GM18873 (cell line): ENCODE data around the gene UACA.

Source experiments
- ATAC-seq: cut with Tn5 transposase; IDR thresholded peaks from one replicate; pipeline ENCODE4 v1.9.1; 2021; ENCODE audit warnings: mild to moderate bottlenecking, moderate library complexity, moderate number of reproducible peaks; ENCODE audit not compliant: unreplicated experiment, low FRiP score

Gene UACA

DNA sequence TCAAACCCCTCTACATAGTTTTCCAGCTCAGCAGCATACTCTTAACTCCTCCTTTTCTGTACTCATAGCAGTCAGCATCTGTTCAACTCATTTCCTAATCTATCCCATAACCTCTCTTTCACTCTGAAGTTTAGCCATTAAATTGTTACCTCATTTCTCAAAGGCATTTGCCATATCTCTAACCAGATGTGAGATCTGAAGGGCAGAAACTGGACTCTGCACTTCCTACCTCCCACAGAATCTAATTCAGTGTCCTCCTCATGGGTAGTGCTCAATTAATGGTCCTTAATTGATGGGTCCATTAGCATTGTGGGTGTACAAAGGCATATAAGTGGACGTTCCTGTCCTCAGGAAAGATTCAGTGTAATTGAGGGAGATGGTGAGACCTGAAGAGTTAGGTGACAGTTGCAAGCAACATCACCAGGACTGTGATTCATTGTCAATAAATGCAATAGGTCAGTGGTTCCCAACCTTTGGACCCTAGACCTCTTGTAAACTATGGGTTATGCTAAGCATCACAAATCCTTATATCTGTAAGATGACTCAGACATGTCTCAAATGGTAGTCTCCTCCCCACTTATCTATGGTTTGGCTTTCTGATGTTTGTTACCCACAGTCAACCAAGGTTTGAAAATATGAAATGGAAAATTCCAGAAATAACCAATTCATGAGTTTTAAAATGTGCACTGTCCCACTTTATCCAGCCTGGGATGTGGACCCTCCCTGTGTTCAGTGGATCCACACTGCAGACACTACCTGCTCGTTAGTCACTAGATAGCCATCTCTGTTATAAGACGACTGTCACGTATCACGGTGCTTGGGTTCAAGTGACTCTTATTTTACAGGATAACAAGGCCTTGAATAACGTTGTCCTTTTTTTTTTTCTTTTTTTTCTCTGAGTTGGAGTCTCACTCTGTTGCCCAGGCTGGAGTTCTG lies 25.0 kb upstream of the UACA start:
- ATAC-seq = no peak

DNA sequence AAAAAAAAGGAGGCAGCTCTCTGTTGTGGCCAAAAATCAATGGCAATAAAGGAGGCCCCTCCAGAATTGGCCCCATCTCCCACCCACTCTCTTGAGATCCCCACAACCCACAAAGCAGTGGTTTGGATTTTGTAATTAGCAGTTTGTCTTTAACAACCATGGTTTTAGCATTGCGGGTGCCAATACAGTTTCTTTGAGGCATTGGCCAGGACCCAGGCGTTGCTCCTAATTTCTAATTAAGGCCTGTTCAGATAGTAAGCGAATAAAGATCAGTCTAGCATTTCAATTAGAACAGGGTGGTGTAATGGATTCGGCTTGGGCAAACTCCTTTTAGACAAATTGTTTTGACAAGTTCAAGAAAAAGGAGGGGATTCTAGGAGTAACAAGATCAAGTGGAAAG lies 23.6 kb upstream of the UACA start:
- ATAC-seq = no peak

DNA sequence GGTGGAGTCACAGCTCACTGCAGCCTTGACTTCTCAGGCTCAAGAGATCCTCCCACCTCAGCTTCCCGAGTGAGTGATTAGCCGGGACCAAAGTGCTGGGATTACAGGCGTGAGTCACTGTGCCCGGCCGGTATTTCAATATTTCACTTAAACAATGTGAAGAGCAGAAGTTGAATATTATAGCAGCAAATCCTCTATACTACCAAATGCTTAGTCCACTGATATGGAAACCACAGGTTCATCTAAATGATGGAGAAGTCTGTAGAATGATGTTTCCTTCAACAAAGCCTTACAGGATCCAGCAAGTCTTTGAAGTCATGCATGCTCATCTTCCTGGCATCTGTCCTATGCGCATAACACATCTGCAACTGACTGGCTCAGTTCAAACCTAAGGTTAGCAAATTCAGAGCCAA lies 20.3 kb upstream of the UACA start:
- no peak for ATAC-seq

DNA sequence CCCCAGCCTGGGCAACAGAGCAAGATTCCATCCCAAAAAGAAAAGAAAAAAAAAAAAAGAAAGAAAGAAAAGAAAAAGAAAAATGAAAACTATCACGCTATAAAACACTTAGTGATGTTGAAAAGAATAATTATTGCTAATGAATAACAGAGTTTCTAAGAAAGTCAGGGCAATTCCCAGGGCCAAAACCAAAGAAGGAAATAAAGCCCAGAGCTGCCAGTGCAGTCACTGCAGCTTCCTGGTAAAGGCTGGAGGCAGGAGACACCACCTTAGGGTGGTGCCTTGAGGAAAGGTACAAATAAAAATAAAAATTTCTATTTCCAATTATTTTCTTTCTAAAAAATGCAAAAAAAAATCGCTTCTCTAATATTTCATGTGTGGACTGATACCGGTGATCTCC lies 19.7 kb upstream of the UACA start:
- ATAC-seq = no peak

DNA sequence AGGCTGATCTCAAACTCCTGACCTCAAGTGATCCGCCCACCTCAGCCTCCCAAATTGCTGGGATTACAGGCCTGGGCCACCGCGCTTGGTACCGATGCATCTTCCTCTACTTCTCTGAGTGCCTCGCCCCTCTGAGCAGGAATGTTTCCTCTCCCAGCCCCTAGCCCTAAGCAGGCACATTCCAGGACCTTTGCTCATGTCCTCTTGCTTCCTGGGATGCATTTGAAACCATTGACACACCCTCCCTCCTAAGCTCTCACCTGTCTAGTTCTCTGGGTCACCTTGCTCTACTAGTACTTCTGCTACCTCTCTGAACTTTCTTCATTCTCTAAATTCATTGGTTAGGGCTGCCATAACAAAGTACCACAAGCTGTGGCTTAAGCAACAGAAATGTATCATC lies 17.9 kb upstream of the UACA start:
- ATAC-seq = no peak

DNA sequence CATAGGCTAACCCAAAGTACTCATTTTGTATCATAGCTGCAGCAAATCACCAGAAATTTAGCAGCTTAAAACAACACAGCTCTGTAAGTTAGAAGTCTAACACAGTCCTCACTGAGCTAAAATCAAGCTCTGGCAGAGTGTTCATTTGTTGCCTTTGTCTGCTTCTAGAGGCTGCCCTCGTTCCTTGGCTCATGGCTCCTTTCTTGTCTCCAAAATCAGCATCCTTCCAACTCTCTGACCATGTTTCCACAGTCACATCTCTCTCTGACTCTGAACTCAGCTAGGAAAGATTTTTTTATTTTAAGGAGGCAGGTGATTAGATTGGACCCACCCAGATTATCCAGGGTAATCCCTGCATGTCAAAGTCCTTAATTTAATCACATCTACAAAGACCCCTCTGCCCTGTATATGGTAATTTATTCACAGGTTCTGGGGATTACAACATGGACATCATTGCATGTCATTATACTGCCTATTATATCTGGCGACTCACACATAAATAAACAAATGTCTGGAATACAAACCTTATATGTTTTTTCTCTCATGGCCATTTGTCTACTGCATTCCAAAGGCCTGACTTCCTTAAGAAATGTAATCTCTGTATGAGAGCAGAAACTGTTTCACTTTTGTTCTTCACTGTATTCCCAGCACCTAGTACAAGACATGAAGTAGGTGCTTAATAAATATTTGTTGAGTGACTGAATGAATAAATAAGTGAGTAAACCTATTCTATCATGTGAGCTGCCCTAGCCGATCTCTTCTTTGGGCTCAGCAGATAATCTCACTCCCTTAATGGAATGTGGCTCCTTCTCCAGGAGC lies 15.1 kb upstream of the UACA start:
- no peak for ATAC-seq

DNA sequence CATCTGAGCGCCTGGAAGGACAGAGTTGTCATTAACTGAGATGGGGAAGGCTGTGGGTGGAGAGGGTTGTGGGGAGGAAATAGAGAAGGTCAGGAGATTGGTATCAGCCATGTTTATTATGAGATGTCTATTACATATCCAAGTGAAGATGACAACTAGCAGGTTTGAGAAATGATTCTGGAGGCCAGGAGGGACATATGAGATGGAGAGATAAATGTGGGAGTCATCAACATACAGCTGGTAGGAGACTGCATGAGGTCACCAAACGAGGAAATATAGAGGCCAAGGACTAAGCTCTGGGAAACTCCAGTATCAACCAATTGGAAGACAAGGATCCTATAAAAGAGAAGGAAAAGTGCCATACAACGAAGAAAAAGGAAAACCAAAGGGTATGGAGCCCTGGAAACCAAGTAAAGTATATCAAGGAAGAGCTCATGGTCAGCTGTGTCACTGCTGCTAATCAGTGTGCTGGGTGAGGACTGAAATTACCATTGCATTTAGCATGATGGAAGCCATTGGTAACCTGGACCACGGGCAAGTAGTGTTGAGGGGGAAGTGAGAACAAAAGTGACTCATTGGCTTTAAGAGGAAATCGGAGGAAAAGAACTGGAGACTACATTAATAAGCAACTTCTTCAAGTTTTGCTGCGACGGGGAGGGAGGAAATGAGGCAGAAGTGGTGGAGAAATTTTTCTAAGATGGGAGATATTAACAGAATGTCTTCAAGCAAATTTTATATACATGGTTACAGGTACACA lies 14.0 kb upstream of the UACA start:
- ATAC-seq = no peak

DNA sequence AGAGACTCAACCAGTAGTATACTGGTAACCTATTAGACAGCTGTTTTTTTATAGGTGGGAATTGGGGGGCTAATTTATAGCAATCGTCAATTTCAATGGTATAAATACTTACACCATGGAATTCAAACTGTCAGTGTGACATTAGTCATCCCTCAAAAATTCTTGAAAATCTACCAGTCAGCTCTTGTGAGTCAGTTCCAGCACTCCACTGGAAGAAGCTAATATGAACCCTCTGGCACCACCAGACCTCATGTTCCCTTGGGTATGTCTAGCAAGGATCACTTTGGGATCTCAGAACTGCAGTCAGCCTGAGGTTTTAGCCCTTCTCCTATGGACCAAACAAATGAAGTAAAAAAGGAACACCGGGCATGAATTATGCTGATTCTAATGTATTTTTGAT lies 11.8 kb upstream of the UACA start:
- no peak for ATAC-seq

DNA sequence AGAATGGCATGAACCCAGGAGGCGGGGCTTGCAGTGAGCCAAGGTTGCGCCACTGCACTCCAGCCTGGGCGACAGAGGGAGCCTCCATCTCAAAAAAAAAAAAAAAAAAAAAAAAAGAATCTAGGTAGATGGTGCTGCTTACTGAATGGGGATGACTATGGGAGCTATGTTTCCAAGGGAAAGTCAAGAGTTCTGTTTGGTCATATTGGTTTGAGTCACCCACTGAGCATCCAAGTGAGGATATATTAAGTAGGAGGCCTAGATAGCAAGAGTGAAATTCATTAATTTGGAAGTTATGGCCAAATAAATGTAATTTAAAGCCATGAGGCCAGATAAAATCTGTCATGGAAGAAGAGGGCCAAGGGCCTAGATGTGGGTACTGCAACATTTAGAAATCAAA lies 9.0 kb upstream of the UACA start:
- no peak for ATAC-seq

DNA sequence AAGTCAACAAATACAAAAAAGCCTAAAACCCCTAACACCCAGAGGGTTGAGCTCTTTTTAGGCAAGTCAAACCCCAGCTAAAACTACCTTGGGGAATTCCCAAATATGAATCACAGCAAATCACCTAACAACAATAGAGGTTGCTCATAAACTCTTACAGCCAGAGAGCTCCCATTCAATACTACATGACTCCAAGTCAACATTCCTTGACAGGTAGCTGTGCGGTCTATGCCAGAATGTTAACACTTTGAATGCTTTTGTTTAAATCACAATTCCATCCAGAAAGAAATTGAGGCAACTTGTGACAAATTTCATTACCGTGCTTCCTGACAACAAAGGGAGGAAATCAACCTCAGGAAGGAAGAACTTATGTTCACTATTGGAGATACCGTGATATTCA lies 7.5 kb upstream of the UACA start:
- no peak for ATAC-seq

DNA sequence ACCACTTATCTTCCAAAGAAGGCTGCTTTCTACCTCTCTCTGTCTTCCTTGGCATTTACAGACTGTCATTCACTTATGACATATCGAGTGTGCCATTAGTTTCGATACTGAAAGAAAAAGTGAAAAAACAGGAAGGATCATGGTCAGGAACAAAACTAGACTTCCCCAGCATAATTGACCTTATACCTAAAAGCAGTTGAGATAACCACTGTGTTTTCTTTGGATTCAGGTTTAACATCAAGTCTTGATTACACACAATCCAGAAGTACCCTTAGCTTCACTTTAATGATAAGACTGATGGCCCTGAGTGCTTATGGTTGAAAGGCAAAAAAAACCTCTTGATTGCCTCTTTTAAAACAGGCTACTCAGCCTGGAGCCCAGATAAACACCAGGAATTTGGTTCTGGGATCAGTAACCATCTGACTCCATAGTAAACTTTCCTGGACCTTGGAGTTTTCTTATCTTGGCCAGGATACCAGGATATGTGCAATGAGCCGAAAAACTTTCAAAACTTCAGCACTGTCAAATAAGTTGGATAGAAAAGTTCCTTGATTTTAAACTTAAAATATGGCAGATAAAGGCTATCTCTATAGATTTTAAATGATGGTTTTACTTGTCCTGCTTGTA lies 5.0 kb upstream of the UACA start:
- ATAC-seq = no peak

DNA sequence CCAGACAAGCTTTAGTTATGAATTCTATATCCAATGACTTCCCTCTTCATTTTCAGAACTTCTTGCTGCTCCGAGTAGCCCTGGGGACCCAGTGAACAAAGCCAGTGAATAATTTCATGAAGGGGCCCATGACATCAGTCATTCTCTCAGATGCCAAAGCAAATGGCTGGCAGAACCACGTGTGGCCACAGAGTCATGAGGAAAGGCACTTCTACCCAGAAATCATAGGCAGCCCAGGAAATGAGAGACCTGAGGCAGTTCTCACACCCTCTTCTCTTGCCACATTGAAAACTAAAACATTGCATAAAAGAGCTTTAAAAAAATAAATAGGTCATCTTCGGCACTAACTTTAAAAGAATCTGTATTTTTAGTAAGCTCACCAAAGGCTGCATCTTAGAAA lies 4.3 kb upstream of the UACA start:
- ATAC-seq = no peak

DNA sequence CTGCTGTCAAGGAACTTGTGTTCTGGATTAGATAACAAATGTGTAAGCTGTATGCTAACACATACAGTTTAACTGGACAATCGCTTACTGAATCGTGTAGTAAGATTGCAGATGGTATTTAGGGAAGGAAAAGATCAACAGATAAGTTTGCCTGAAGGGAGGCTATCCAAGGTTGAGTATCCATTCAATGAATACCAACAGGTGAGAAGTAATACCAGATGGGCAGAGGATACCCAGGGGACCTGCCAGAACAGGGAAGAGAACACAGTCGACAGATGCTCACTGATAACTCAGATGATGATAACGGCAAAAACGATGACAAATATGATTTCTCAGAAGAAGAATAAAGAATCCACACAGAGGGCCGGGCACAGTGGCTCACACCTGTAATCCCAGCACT lies 3.2 kb upstream of the UACA start:
- no peak for ATAC-seq

DNA sequence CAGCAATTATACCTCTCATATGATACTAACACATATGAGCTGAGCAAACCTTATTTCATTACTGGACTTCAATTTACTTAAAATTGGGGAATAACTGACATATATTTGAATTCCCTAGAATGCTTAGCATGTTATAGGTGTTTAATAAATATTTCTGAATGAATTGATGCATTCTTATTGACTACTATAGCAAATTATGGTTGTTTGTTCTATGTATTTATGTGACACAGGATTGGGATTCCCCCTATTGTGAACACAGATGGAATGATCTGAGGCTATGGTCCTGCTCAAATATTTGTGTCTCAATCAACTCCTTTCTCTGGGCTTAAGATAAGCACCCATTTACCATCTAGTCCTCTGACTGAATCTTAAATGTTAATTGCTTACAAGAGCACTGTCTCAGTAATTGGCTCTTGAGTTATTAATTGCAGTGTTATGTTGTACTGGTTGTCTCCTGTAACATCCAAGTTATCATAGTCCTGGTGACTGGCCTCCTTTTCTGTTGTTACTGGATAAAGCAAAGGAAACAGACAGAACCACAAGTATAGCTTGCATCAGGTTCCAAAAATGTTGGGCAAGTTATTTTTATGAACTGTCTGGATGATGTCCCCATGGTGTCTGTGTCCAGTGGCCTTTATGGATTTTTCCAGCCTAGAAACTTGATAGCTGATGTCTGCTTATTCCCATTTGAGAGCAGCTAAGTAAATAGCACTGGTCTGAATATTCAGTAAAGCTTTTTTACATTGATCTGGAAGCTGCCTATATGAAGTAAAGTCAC lies 2.3 kb upstream of the UACA start:
- no peak for ATAC-seq

DNA sequence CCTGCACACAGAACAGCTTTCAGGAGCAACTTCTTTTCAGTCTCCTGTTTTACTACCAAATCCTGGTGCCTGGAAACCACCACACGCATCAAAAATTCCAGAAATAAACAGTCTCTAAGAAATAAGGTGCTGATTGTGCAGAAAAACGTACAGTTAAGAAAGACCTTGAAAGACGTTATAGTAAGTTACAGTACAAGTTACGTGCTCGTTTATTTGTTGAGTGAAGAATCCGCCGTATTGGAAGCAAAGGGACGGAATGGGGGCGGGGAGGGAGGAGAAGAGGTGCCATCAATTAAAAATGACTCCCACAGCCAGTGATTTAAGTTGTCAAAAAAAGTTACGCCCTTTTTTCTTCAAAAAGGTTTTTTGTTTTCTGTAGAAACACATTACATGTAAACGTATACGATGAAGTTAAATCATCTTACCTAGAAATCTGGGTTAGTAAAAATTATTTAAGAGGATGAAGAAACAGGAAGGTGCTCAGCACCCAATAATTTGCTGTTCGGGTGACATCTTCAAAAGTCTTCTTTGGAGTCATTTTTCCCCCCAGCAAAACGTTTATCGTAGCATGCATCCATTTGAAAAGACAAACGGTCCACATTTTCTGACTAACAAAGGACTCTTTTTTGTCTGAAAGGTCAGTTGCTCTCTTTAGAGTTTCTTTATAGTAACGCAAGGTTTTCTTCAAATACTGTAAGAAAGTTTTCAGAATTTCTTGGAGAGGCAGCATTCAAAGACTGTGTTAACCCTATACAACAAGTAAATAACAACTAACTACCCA lies 782 bp upstream of the UACA start:
- ATAC-seq = no peak

DNA sequence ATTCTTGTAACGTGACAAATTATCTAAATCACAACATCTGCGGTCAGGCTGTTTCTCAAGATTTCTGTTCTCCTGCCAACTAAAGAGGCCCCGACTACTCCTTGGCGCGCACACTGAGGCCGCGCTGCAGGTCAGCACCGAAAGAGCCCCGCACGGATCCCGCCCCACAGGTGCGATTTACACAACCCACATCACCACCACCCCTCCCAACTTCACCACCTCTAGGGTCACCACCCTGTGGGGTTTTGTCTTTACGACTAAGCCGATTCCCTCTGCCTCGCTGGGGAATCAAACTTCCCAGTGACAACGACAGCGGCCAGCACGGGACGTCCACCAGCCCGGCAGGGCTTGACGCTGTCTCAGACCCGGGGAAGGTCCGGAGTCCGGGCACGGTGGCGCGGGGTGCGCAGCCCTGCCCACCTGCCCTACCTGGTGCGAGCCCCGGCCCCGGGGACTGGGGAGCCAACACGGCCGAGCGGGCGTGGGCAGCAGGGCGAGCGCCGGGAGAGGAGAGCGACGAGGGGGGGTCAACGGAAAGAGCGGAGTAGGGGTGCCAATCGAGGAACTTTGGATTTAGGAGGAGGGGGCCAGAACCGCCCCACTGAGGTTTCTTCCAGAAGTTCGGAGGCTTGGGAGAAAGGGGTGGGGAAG lies 764 bp downstream of the UACA start:
- no peak for ATAC-seq

DNA sequence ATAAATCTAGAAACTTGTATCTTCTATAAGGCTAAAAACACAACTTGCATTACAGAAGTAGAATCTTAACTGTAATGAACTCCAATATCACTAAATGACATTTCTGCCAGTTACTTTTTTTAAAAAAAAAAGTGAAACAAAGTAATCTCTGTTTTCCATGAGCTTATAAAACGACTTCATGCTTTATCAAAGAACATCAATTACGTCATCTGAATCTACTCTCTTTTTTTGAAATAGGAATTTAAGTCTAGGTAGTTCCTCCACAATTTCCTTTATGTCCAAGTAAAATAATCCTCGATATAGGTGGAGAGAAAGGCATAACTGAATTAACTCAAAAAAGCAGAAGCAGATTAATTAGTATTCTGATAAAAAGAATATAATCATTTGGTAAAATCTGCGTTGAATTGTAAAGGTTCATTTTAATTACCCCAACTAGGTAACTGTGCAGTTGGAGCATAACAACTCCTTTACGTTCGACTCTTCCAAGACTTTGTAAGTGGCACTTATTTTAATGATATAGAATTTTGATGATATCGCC lies 1.4 kb downstream of the UACA start:
- no peak for ATAC-seq

DNA sequence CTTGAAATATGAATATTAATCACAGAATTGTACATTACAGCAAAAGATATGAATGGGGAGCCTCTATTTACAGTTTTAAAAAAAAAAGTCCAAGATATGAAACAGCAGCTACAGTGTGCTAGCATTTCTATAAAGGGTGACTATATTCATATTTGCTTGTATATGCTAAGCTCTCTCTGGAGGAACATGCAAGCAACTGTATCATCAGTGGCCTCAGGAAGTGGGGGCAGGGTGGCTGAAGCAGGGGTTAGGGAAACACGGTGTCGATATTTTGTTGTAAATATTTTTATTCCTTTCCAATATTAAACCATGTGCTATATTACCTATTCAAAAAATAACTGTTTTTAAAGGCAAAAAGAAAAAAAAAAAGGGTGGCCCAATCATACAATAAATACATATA lies 2.3 kb downstream of the UACA start:
- no peak for ATAC-seq
